ENCODE data around the gene UBE2F. TPM values are rescaled to one million over a fixed set of nuclear protein-coding genes. Genes with fewer than 3 reads are reported as not detected.
"Not testable (repeated sequence)": the region's sequence is repeated elsewhere in the genome, so short reads cannot be mapped to it uniquely, and the experiment has no call there.

Gene UBE2F
- polyA plus RNA-seq, 6 donors from 2014 or later = 50.7 to 64.6 (median 60.0) TPM

DNA sequence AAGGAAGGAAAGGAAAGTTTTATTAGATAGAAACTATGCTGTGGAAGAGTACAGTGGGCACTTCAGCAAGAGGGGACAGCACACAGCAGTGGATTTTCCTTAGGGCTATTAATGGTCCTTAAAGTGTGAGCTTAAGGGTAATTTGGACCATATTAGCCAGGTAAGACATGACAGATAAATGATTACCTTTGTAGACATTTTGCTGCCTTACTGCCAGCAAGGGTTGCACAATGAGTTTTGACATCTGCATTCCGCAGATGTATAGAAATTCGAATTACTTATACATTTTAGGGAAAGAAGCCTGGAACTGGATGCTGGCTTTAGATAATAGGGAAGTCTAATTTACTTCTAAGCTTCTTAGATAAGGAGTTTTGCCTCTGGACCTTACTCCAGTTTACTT, 14.0 kb upstream of the UBE2F start:
- Mint-ChIP-seq H3K4me1 (peaks cover 0 to 11% (median 5%) of the 10 kb centered on the region in 3 donors), H3K27me3 (peaks cover 30 to 48% (median 31%) of the 10 kb centered on the region in 3 donors), H3K4me3 (no peak overlapping the region), H3K27ac (no peak overlapping the region), H3K36me3 (no peaks in the 10 kb centered on the region), H3K9me3 (no peaks in the 10 kb centered on the region)
- DNase-seq (no peak), ATAC-seq (ENCODE audit: low read depth in 2 of 2) (no peak)

DNA sequence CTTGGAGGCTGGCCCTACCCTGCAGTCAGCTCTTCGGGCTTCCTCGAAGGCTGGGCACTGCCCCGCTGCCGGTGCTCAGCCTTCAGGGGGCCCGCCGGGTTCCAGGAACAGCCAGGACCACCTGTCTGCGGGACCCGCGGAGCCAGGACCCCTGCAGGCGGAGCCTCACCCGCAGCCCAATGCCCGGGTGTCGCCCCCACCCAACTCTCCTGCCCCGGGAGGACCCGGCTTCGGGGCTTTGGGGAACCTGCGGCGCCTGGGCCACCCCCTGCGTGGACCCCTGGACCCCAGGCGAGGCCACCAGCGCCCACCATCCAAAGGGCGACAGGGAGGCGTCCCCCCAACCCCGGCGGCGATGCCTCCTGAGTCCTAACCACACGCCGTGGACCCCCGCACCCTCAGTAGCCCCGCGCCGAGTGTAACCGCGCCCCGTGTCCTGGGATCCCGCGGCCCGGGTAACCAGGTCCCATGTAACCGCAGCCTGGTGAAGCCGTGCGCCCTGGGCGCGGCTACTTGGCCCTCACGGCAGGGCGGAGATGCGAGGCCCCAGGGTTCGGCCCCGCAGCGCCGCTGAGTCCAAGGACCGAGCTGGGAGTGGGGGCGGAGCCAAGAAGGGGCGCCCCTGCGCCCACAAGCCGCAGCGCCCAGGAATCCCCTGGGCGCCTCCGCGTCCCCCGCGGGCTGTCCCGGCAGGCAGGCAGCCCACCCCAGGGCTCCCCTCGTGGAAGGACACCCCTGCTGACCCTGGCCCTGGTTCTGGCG, 11.0 kb upstream of the UBE2F start:
- Mint-ChIP-seq H3K36me3 (no peaks in the 10 kb centered on the region), H3K27ac (no peak overlapping the region), H3K9me3 (no peaks in the 10 kb centered on the region), H3K4me3 (no peak overlapping the region), H3K4me1 (peaks cover 0 to 11% (median 5%) of the 10 kb centered on the region in 3 donors), H3K27me3 (peaks cover 25 to 45% (median 38%) of the 10 kb centered on the region in 3 donors)
- DNase-seq (no peak), ATAC-seq (ENCODE audit: low read depth in 2 of 2) (no peak)

DNA sequence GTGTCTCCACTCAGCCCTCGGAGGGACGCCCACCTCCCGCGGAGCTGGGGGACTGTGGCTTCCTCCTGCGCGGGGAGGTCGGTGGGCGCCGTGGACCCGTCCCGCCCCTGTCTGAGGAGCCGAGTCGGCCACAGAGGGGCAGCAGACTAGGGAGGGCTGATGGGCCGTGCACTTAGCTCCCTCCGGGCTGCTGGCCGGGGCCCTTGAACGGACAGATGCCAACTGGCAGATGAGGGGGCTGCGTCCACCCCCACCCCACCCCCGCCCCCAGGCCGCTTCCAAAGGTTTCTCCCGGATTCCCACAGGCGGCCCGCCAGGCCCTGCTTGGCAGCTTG, 10.4 kb upstream of the UBE2F start:
- DNase-seq (no peak), ATAC-seq (ENCODE audit: low read depth in 2 of 2) (no peak)
- Mint-ChIP-seq H3K36me3 (no peaks in the 10 kb centered on the region), H3K27me3 (peaks cover 25 to 41% (median 38%) of the 10 kb centered on the region in 3 donors), H3K9me3 (no peaks in the 10 kb centered on the region), H3K27ac (no peak overlapping the region), H3K4me3 (no peak overlapping the region), H3K4me1 (peaks cover 0 to 11% (median 5%) of the 10 kb centered on the region in 3 donors)

DNA sequence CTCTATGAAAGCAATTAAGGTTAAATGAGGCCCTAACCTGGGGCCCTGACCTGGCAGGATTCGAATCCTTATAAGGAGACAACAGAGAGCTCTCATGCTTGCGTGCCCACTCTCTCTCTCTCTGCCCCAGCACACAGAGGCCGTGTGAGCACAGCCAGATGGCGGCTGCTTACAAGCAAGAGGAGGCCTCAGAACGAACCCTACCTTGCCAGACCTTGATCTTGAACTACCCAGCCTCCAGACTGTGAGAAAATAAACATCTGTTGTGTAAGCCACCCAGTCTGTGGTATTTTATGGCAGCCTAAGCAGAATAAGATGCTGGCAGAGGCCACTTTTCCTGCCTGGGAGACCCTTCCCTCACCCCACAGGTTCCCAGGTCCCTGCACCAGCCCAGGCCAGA, 5.2 kb upstream of the UBE2F start:
- peaks cover 5 to 15% (median 5%) of the 10 kb centered on the region in 3 donors for H3K4me1 Mint-ChIP-seq
- no peak for DNase-seq
- H3K27me3 Mint-ChIP-seq = peaks cover 7 to 24% (median 19%) of the 10 kb centered on the region in 3 donors
- H3K27ac Mint-ChIP-seq = no peak overlapping the region
- peaks cover 0 to 9% of the 10 kb centered on the region in 2 donors for H3K36me3 Mint-ChIP-seq
- ATAC-seq (ENCODE audit: low read depth in 2 of 2) = no peak
- H3K9me3 Mint-ChIP-seq = peaks cover 0 to 22% (median 8%) of the 10 kb centered on the region in 7 donors
- no peak overlapping the region for H3K4me3 Mint-ChIP-seq

DNA sequence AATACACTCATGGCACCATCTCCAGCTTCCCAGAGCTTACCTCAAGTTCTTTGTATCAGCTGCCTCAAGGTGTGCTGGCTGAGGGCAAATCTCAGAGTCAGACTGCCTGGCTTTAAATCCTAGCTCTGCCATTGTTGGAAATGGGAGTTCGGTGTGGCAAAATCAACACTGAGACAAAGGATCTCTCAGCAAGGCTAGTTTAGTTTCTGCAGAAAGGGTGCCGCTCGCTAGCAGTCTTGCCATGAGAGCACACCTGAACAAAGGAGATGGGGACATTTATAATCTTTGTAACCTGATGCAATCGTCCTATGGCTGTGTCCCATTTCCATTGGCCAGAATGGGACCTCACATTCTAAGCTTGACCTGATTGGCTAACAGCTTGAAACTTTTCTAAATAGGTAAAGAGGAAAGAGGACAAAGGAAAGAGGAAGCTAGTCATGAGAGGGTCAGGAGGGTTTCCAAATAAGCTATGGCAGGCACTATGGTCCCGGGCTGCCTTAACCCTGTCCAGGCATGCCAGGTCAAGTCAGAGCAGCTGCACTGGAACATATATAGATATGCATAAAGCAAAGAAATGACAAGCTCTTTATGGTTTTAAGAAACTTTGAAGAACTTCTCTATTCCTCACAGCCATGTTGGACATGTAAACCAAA, 4.3 kb upstream of the UBE2F start:
- H3K27ac Mint-ChIP-seq = peak overlapping the region in 1 of 6 donors; percentile 60
- no peak for ATAC-seq (ENCODE audit: low read depth in 2 of 2)
- DNase-seq = no peak

DNA sequence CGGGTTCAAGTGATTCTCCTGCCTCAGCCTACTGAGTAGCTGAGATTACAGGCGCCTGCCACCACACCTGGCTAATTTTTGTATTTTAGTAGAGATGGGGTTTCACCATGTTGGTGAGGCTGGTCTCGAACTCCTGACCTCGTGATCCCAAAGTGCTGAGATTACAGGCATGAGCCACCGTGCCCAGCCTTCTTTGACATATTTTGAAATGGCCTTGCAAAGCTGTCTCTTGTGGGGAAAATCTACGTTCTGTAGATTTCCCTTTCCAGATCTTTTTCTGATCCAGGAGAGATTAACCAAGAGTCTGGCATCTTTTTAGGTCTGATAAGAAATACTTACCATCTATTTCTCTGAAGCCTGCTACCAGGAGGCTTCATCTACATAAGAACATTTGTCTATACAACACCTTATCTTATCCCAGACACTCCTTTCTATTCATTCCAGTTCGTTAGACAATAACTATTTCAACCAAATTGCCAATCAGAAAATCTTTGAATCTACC, 3.3 kb upstream of the UBE2F start:
- Mint-ChIP-seq H3K9me3 (peaks cover 0 to 22% (median 8%) of the 10 kb centered on the region in 7 donors), H3K4me1 (peaks cover 10 to 17% (median 17%) of the 10 kb centered on the region in 3 donors), H3K4me3 (peak overlapping the region in 1 of 8 donors; percentile 87), H3K27me3 (peaks cover 7 to 10% (median 9%) of the 10 kb centered on the region in 3 donors)
- ATAC-seq (ENCODE audit: low read depth in 2 of 2); DNase-seq; H3K27ac Mint-ChIP-seq; H3K36me3 Mint-ChIP-seq: not testable (repeated sequence)

More for the DNA sequence above, 4.3 kb upstream of the UBE2F start:
- H3K4me3 Mint-ChIP-seq = peak overlapping the region in 2 of 8 donors; percentile 6 to 42
- H3K36me3 Mint-ChIP-seq = peaks cover 0 to 9% of the 10 kb centered on the region in 2 donors
- H3K4me1 Mint-ChIP-seq = peaks cover under 1 to 8% (median 7%) of the 10 kb centered on the region in 3 donors
- H3K27me3 Mint-ChIP-seq = peaks cover 7 to 15% (median 11%) of the 10 kb centered on the region in 3 donors
- H3K9me3 Mint-ChIP-seq = peaks cover 0 to 22% (median 8%) of the 10 kb centered on the region in 7 donors

DNA sequence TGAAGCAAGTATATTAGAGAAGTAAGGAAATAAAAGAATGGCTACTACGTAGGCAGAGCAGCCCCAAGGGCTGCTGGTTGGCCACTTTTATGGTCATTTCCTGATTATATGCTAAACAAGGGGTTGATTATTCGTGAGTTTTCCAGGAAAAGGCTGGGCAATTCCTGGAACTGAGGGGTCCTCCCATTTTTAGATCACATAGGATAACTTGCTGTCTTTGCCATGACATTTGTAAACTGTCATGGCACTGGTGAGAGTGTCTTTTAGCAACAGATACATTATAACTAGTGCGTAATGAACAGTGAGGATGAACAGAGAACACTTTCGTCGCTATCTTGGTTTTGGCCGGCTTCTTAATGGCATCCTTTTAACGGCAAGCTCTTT, 2.6 kb upstream of the UBE2F start:
- H3K27me3 Mint-ChIP-seq = peaks cover 3 to 4% (median 3%) of the 10 kb centered on the region in 3 donors
- H3K36me3 Mint-ChIP-seq = peaks cover 0 to 9% of the 10 kb centered on the region in 2 donors
- no peak for ATAC-seq (ENCODE audit: low read depth in 2 of 2)
- peak overlapping the region in 1 of 8 donors; percentile 87 for H3K4me3 Mint-ChIP-seq
- no peak for DNase-seq
- peaks cover 17 to 23% (median 23%) of the 10 kb centered on the region in 3 donors for H3K4me1 Mint-ChIP-seq
- H3K9me3 Mint-ChIP-seq = peaks cover 0 to 22% (median 8%) of the 10 kb centered on the region in 7 donors
- no peak overlapping the region for H3K27ac Mint-ChIP-seq

DNA sequence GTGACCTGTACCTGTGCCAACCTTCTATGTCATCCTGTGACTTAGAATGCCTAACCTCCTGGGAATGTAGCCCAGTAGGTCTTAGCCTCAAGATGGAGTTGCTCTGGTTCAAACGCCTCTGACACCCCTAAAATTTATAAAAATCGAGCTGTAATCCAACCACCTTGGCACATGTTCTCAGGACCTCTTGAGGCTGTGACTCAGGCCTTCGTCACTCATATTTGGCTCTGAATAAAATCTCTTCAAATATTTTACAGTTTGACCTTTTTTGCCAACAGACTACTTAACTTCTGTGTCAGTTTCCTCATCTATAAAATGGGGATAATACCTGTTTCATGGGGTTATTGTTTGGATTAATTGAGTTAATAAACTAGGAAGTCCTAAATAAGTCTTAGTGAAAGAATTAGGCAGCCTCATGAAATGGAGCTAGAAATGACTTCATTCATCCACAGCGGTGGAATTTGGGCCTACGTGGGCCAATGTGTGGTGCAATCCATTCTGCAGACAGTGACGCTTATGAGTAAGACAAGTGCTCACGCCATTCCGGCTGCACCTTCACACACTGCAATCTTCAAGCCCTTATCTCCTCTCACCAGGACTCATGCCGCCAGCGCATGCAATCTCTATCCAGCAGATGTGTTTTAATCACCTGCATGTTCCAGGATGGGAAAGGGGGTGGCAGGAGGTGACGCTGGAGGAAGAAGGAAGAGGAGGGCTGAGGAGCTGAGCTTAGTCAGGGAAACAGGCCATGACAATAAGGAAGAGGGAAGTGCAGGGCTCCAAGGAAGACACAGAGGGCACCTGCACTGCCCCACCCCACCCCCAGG, 2.0 kb upstream of the UBE2F start:
- Mint-ChIP-seq H3K27me3 (no peaks in the 10 kb centered on the region), H3K4me3 (peak overlapping the region in 5 of 8 donors; percentile 34 to 92 (median 66)), H3K4me1 (peaks cover 22 to 29% (median 29%) of the 10 kb centered on the region in 3 donors), H3K27ac (no peak overlapping the region), H3K36me3 (peaks cover 0 to 9% of the 10 kb centered on the region in 2 donors), H3K9me3 (peaks cover 0 to 22% (median 8%) of the 10 kb centered on the region in 7 donors)
- ATAC-seq (ENCODE audit: low read depth in 2 of 2) (no peak), DNase-seq (no peak)

DNA sequence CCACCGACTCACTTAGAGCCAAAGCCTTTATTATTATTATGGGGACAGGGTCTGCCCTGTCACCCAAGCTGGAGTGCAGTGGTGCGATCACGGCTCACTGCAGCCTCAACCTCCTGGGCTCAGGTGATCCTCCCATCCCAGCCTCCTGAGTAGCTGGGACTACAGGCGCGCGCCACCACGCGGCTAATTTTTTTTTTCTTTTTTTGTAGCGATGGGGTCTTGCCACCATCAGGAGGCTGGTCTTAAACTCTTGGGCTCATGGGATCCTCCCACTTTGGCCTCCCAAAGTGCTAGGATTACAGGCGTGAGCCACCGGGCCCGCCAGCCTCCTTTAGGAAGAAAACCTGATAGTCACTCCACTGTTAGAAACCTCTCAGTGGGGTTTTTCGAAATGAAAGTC, 970 bp upstream of the UBE2F start:
- H3K27ac Mint-ChIP-seq = peak overlapping the region in 4 of 6 donors; percentile 80 to 92 (median 84)
- H3K4me3 Mint-ChIP-seq = peak overlapping the region; percentile 73 to 93 (median 86)
- ATAC-seq (ENCODE audit: low read depth in 2 of 2); H3K36me3 Mint-ChIP-seq; DNase-seq; H3K27me3 Mint-ChIP-seq: not testable (repeated sequence)
- H3K4me1 Mint-ChIP-seq = peaks cover 22 to 39% (median 35%) of the 10 kb centered on the region in 3 donors
- H3K9me3 Mint-ChIP-seq = peaks cover 0 to 22% (median 8%) of the 10 kb centered on the region in 7 donors

DNA sequence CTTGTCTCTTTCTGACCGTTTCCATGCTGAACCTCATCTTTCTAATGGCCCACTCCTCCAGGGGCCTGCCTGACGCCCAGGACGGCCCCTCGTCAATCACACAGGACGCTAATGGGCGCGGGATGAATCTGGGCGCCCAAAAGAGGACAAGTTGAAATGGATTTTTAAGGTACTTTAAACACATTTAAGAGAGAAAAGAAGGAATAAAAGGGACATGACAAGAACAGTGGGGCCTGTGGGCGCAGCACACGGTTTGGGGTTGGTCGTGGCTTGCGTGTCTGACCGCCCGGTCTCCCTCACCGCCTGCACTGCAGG, 607 bp upstream of the UBE2F start:
- H3K4me3 Mint-ChIP-seq = peak overlapping the region; percentile 73 to 93 (median 86)
- peaks cover 0 to 9% of the 10 kb centered on the region in 2 donors for H3K36me3 Mint-ChIP-seq
- H3K9me3 Mint-ChIP-seq = peaks cover 0 to 22% (median 8%) of the 10 kb centered on the region in 7 donors
- ATAC-seq (ENCODE audit: low read depth in 2 of 2) = no peak
- peaks cover 22 to 39% (median 35%) of the 10 kb centered on the region in 3 donors for H3K4me1 Mint-ChIP-seq
- H3K27me3 Mint-ChIP-seq = no peaks in the 10 kb centered on the region
- DNase-seq = no peak
- H3K27ac Mint-ChIP-seq = peak overlapping the region in 5 of 6 donors; percentile 82 to 96 (median 87)

DNA sequence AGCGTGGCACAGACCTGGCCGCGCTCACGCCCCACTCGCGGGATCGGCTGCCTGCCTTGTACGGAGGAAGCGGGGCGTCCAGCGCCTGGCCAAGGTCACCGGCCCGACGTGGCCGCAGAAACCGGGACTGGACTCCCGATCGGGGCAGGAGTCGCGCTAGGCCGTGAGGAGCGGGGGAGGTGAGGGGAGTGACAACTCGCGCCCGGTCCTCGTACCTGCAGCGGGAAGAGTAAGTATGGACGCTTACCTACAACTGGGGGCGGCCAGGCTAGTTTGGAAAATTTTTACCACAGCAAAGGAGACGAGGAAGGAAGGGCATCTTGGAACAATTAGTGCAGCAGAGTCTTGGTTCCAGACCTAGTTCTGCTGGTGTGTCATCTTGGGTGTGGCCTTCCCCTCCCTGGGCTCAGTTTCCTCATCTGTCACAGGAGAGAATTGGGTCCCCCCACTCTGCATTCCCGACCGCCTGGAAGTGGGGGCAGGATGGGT, 693 bp downstream of the UBE2F start:
- H3K4me3 Mint-ChIP-seq = peak overlapping the region; percentile 73 to 92 (median 88)
- DNase-seq (no peak), ATAC-seq (ENCODE audit: low read depth in 2 of 2) (no peak)
- H3K27me3 Mint-ChIP-seq = no peaks in the 10 kb centered on the region
- H3K36me3 Mint-ChIP-seq = peaks cover 0 to 6% of the 10 kb centered on the region in 2 donors
- H3K27ac Mint-ChIP-seq = peak overlapping the region; percentile 38 to 96 (median 86)
- peaks cover 22 to 39% (median 35%) of the 10 kb centered on the region in 3 donors for H3K4me1 Mint-ChIP-seq
- H3K9me3 Mint-ChIP-seq = peaks cover 0 to 12% (median 6%) of the 10 kb centered on the region in 7 donors

DNA sequence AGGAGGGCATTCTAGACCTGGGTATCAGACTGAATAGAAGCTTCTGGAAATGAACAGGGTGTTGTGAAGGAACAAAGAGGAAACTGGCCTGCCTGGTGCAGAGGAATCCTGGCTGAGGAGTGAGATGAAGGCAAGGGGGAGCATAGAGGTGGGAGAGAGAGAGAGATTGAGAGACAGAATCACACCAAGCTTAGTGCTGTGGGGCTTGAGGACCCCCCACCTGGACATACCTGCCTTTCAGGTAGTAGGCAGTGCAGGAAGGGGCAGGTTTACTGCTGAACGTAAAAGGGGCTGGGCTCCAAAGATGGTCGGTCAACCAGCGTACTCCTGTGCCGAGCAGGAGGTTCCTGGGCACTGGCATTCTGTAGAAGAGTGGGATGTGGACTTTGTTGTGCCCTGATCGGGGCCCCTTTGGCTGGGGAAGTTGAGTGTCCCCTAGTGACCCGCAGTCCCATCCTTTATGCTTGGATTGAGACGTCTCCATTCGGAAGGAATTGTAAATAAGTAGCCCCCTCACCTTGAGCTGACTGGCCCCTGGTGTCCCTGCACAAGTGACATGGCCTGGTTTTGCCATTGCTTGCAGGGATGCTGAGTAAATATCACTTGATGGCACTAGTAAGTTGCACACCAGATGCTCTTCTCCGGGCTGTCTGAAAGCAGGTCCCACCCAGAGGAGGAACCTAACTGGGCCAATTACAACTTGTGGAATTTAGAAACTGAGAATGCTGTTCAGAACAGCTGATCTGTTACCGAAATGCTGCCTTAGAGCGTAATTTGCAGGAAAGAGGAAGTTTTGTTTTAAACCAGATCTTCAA, 1.4 kb downstream of the UBE2F start:
- H3K4me1 Mint-ChIP-seq = peaks cover 22 to 39% (median 35%) of the 10 kb centered on the region in 3 donors

More for the DNA sequence above, 1.4 kb downstream of the UBE2F start:
- DNase-seq (peak; percentile 79), ATAC-seq (ENCODE audit: low read depth in 2 of 2) (peak; percentile 65 to 67)
- Mint-ChIP-seq H3K27ac (peak overlapping the region; percentile 42 to 96 (median 86)), H3K27me3 (no peaks in the 10 kb centered on the region), H3K4me3 (peak overlapping the region; percentile 73 to 92 (median 88)), H3K9me3 (peaks cover 0 to 4% (median 0%) of the 10 kb centered on the region in 7 donors), H3K36me3 (peaks cover 0 to under 1% of the 10 kb centered on the region in 2 donors)

Measured in naive B cell (primary cell).